GM18507 (cell line): ENCODE results near the gene RPRD1A.
"Not testable (repeated sequence)": the region's sequence is repeated elsewhere in the genome, so short reads cannot be mapped to it uniquely, and the experiment has no call there.

Experiments
- DNase-seq: peaks from one replicate; pipeline ENCODE4 v3.0.0; 2011; ENCODE audit warnings: low read depth; ENCODE audit not compliant: insufficient read length; ENCODE audit errors: extremely low spot score
- FAIRE-seq: peaks from 2 replicates; lab custom pipeline; 2011; peaks lifted over from hg19 to GRCh38; lab: Jason Lieb, UNC

The RPRD1A gene

GRCh38 chr18:36067055-36067957, at the start of gene RPRD1A:
Gene RPRD1A, minus strand, starts transcription at chr18:36067559. Its CDS starts 155 bp downstream, at chr18:36067404.
- DNase-seq (peak; percentile 96), FAIRE-seq (peak; percentile 97)

DNA sequence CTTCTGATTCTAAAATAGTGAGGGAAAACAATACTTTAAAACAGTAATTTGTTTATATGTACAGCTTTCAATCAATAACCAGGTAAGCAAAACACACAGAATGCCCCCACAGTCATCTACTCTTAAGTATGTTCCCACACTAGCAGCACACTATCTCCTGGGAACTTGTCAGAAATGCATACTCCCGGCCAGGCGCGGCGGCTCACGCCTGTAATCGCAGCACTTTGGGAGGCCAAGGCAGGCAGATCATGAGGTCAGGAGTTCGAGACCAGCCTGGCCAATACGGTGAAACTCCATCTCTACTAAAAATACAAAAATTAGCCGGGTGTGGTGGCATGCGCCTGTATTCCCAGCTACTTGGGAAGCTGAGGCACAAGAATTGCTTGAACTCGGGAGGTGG, 49.4 kb upstream of the RPRD1A start:
- not testable (repeated sequence) for FAIRE-seq

GRCh38 chr18:36114738-36115137, 47.4 kb upstream of the RPRD1A start:
- FAIRE-seq, result no peak
- no peak for DNase-seq

More for the DNA sequence above, 49.4 kb upstream of the RPRD1A start:
- not testable (repeated sequence) for DNase-seq

GRCh38 chr18:36114251-36114650, 46.9 kb upstream of the RPRD1A start:
- no peak for DNase-seq
- no peak for FAIRE-seq

DNA sequence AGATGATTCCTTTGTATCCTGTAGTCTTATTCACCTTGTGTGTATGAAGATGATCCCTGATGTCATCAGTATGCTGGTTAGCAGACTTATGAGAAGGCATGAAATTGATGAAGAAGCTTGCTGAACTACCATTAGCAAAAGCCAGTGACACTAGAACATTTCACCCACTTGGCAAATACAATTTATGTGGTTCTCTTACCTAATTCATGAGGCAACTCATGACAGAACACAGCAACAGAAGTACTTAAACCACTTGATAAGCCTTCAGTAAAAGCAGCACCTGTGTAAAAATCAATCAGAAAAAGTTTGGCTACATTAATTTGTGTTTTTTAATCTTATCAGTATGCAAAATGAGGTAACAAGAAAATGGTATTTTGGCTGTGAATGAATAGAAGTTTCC, 44.9 kb upstream of the RPRD1A start:
- no peak for FAIRE-seq

GRCh38 chr18:36109737-36110136, 42.4 kb upstream of the RPRD1A start:
- FAIRE-seq, result no peak
- DNase-seq, result no peak

More for the DNA sequence above, 44.9 kb upstream of the RPRD1A start:
- no peak for DNase-seq

DNA sequence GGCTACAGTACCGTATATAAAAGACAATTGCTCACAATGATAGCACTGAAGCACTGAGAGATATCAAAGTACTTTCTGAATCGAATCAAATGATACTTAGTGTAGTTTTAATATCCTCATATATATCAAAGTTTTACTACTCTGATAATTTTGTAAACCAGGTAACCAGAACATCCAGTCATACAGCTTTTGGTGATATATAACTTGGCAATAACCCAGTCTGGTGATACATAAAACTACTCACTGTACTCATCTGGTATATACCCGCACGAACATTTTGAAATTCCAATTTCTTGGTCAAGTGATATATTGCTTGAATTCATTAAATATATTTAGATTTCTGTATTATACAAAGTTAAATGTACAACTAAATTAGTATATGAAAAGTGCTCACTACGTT, 41.2 kb upstream of the RPRD1A start:
- DNase-seq, result no peak
- no peak for FAIRE-seq

DNA sequence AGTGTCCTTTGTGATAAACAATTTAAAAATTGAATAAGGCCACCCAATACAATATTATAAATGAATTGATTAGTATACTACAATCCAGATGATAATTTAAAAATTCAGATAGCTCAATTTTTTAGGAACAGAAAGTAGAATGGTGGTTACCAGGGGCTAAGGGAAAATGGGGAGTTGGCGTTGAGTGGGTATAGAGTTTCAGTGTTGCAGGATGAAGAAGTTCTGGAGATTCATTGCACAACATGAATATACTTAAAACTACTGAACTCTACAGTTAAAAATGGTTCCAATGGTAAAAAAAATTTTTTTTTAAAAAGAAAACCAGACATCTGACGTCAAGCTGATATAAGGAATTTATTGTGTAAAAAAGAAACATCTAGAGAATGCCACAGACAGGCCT, 40.8 kb upstream of the RPRD1A start:
- FAIRE-seq, result no peak
- no peak for DNase-seq

DNA sequence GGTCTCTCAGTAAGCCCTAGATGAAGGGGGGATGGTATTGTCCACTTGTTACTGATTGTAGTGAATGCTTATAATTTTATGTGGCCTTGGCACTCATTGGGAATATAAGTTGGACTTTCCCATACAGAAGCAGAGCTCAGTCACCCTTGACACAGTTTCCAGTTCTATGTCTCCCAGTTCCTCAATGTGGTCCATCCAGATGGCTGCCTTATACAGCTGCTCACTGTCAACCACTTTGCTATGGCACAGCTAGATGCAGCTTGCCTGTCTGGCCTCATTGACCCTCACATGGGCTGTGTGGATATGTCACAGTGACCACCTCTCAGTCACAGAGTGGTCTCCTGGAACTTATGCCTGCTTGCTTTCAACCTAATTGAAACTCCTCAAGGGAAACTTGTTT, 40.1 kb upstream of the RPRD1A start:
- no peak for DNase-seq
- no peak for FAIRE-seq

- no peak for FAIRE-seq
- no peak for DNase-seq
These were observed 37.4 kb upstream of the RPRD1A start for GRCh38 chr18:36104749-36105148.

DNA sequence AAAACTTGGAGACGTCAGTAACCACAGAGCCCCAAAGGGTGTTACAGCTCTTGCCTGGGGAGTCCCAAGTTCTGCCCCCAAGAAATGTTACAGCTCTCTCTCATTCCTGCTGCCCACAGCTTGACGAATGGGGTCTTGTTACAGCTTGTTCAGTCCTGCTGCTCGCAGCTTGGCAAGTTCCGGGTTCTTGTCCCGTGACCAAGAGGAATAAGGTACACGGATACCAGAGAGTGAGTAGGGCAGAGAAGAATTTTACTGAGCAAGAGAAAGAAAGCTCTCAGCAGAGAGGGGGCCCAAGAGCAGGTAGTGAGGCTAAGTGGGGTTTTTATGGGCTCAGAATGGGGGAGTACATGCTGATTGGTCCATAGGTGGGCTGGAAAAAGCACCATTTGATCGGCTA, 34.6 kb upstream of the RPRD1A start:
- no peak for DNase-seq
- no peak for FAIRE-seq

DNA sequence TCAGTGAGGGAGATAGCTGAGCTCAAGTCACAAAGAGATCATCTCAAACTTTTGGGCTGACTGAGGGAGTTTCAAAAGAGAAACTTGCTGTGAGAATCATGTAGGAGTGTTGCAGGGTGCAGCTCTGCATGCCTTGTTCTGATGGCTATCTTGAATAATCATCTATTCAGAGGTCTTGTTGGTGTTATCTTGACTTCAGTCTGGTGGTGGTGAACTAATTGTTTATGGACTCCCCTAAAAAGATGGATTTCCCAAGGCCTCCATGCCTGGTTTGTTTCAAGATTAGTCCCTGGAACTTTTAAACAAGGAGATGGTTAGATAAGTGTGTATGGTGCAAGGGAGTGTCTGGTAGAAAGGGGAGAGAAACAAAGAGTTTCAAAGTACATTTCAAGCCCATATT, 32.0 kb upstream of the RPRD1A start:
- no peak for DNase-seq
- no peak for FAIRE-seq

DNA sequence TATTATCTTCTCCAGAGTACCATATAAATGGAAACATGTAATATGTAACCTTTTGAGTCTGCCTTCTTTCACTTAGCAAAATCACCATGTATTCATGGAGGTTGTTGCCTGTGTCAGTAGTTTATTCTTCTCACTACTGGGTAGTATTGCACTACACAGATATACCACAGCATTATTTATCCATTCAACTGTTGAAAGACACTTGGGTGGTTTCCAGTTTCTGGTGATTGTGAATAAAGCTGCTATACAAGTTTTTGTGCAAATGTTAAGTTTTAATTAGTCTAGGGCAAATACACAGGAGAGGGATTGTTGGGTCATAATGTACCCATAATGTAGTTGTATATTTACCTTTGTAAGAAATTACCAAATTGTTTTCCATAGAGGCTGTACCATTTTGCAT, 29.6 kb upstream of the RPRD1A start:
- no peak for FAIRE-seq
- no peak for DNase-seq

DNA sequence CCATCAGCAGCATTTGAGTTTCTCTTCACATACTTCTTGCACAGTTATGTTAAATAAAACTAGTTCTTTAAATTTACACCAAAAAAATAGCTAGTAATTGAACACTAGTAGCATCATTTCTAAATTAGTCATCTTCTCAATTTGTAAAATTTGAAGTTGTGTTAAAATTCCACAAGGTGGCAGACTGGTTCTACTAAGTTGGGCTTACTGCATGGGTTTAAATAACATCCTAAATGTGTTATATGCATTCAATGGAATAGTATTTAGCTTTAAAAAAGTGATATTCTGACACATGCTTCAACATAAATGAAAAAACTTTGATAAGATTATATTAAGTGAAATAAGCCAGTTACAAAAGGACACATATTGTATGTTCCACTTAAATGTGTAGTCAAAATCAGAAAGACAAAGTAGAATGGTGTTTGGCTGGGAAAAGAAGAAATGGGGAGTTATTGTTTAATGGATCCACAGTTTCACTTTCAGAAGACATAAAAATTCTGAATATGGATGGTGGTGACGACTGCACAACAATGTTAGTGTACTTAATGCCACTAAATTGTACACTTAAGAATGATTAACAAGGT, 28.7 kb upstream of the RPRD1A start:
- peak; percentile 78 for FAIRE-seq

GRCh38 chr18:36094431-36094830, 27.1 kb upstream of the RPRD1A start:
- no peak for FAIRE-seq
- no peak for DNase-seq

More for the DNA sequence above, 28.7 kb upstream of the RPRD1A start:
- DNase-seq, result peak; percentile 17

DNA sequence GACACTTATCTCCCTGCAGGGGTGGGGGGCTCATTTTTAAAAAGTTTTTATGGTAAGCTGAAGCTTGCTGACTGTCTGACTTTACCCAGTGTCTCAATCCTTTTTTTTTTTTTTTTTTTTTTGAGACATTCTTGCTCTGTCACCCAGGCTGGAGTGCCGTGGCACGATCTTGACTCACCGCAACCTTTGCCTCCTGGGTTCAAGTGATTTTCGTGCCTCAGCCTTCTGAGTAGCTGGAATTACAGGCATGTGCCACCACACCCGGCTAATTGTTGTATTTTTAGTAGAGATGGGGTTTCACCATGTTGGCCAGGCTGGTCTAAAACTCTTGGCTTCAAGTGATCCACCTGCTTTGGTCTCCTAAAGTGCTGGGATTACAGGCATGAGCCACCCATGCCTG, 24.8 kb upstream of the RPRD1A start:
- FAIRE-seq, result not testable (repeated sequence)

DNA sequence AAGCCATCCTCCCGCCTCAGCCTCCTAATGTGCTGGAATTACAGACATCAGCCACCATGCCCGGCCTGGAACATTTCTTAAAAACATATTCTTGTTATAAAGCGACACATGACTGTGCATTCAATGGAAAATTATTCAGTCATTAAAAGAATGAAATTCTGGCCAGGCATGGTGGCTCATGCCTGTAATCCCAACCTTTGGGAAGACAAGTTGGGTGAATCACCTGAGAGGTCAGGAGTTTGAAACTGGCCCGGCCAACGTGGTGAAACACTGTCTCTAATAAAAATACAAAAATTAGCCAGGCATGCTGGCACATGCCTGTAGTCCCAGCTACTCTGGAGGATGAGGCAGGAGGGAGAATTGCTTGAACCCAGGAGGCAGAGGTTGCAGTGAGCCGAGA, 21.6 kb upstream of the RPRD1A start:
- DNase-seq, result no peak
- no peak for FAIRE-seq

More for the DNA sequence above, 24.8 kb upstream of the RPRD1A start:
- DNase-seq, result not testable (repeated sequence)

DNA sequence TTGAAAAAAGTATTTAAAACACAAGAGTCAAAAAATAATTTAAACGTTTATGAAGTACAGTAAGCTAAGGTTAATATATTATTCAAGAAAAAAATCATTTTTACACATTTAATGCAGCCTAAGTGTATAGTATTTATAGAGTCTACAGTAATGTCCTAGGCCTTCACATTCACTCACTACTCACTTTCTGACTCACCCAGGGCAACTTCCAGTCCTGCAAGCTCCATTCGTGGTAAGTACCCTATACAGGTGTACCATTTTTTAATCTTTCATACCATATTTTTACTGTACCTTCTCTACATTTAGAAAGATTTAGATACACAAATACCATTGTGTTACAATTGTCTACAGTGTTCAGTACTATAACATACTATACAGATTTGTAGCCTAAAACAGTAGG, 20.9 kb upstream of the RPRD1A start:
- FAIRE-seq, result no peak
- no peak for DNase-seq

DNA sequence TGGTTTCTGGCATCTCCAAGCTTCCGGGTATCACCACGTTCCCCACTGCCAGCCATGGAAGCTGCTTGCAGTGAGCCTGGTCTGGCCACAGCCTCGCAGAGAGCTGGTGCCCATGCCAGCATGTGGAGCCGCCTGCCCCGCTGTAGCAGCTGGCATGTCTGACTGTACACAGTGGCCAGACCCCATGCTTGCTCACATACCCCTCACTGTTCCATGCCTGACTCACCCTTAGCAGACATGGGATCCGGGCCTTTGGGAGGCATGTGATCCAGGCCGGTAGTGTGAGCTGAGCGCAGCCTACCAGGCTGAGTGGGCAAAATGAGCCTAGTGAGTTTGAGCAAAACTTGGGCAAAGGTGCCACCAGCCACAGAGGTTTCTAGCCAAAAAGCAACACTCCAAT, 18.8 kb upstream of the RPRD1A start:
- DNase-seq (no peak), FAIRE-seq (no peak)

DNA sequence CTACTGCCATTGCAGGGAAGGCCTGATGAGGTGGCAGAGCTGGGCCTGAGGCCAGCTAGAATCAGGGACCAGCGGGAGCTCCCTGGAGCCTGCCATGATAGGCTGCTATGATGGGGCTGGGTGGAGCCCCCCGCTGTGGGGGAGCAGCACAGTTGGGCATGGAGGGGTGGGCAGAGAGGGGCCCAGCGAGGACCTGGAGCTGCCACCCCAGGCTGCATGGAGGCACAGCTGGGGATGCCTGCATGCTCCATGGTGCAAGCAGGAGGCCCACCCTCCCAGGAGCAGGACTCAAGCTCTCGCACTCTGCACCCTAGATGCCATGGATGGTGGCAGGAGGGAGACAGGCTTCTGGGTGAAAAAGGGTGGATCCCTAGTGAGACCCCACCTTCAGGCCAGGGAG, 17.8 kb upstream of the RPRD1A start:
- FAIRE-seq, result no peak
- no peak for DNase-seq

GRCh38 chr18:36083729-36084128, 16.4 kb upstream of the RPRD1A start:
- DNase-seq, result no peak

More at GRCh38 chr18:36083729-36084128, 16.4 kb upstream of the RPRD1A start:
- FAIRE-seq, result peak; percentile 75
